ENCODE measurements around the gene DOK6.

DOK6 gene

GRCh38 chr18:69895066-69896047 lies 494.7 kb downstream of the DOK6 start:
- no peak overlapping the region for H3K27ac ChIP-seq
- no peak for DNase-seq
- in situ Hi-C loops (cut with HindIII; ENCODE audit: low pct_ligation_motif_present, low sequenced_read_pairs), result no loop called here
- no peak overlapping the region for H3K4me3 ChIP-seq (ENCODE audit: low read depth, low read length)
- H3K27me3 ChIP-seq (replicated peaks), result no peaks in the 10 kb centered on the region
- no peaks in the 10 kb centered on the region for H3K36me3 ChIP-seq (replicated peaks)
- no peak for TF ChIP-seq CTCF (IDR thresholded peaks at IDR 0.05; ENCODE audit: low read depth, low read length, missing control alignments)

GRCh38 chr18:69897397-69898108 lies 496.9 kb downstream of the DOK6 start:
- Histone ChIP-seq H3K27me3 (replicated peaks) (no peaks in the 10 kb centered on the region), H3K27ac (no peak overlapping the region), H3K4me3 (ENCODE audit: low read depth, low read length) (no peak overlapping the region), H3K36me3 (replicated peaks) (no peaks in the 10 kb centered on the region)
- no peak for TF ChIP-seq CTCF (IDR thresholded peaks at IDR 0.05; ENCODE audit: low read depth, low read length, missing control alignments)
- no peak for DNase-seq
- in situ Hi-C loops (cut with HindIII; ENCODE audit: low pct_ligation_motif_present, low sequenced_read_pairs), result no loop called here

- in situ Hi-C loops (cut with HindIII; ENCODE audit: low pct_ligation_motif_present, low sequenced_read_pairs), result no loop called here
- Histone ChIP-seq H3K27me3 (replicated peaks) (no peaks in the 10 kb centered on the region), H3K36me3 (replicated peaks) (no peaks in the 10 kb centered on the region), H3K27ac (no peak overlapping the region), H3K4me3 (ENCODE audit: low read depth, low read length) (no peak overlapping the region)
- no peak for DNase-seq
- no peak for TF ChIP-seq CTCF (IDR thresholded peaks at IDR 0.05; ENCODE audit: low read depth, low read length, missing control alignments)
Observed at GRCh38 chr18:69898241-69898861, 497.7 kb downstream of the DOK6 start.

Data from brain microvascular endothelial cell (primary cell).